Stimulated activated CD4-positive, alpha-beta T cell treated with anti-CD3 and anti-CD28 coated beads, Interleukin-12 subunit alpha, Interleukin-12 subunit beta, amount 100 ng/mL, for 48 hours (primary cell): ENCODE results near the gene RNF25.

Source experiments
- DNase-seq, 3 donors: peaks; one replicate each; pipeline ENCODE4 v3.0.0-alpha.2; 2020; ENCODE audit warnings: low read depth in 2 of 3, low spot score in 1 of 3

RNF25 gene

GRCh38 chr2:218687400-218688060 is 15.7 kb upstream of the RNF25 start:
- peak in 1 of 3 donors; percentile 13 for DNase-seq

DNA sequence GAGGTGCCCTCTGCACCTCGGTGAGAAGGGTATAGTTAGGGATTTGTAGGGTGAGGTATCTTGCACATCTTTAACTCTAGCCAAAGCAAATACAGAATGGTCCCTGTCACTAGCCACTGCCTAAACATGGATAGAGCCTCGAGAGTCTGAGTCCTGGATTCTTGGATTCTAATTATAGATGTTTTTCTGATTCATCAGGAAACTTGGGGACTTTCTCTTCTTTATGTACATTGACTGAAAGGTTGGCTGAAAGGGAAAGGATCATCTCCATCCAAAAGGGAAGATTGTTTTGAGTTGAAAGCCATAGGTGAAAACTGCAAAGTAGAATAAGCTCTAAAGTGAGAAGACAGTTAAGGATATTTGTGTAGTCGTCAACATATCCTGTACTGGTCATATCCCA is 8.3 kb upstream of the RNF25 start:
- no peak for DNase-seq

DNA sequence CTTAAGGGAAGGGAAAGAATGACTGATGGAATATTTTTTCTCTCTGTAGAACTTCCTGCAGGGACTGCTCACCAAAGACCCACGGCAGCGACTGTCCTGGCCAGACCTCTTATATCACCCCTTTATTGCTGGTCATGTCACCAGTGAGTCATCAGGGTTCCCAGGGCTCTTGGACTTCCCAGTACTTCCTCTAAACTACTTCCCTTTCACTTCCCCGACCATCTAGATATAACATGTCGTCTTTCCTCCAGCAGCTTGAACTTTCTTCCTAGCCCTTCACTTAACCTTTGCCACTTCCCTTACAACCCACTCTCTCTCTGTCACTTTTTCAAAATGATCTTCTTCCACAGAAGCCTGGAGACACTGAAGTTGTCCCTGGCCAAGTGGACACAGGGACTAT is 7.3 kb upstream of the RNF25 start:
- no peak for DNase-seq

GRCh38 chr2:218671097-218671653 is 627 bp downstream of the RNF25 start:
- DNase-seq = no peak

DNA sequence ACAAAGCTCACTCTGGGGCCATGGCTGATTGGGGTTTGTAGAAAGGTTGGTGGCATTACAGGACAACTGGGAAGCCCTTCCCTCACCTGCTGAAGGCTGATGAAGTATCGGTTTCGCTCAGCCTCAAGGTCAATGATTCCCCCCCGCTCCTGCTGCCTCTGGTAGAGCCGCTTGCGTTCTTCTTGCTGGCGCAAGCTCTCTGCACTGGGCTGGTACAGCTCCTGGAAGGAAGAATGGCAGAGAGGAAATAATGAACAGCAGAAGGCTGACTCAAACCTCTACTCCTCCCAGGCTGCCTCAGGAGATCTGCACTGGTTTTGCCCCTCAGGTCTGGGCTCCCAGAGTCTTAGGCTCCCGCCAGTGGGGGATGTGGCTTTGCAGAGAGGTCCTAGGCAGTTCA is 7.1 kb downstream of the RNF25 start:
- no peak for DNase-seq

DNA sequence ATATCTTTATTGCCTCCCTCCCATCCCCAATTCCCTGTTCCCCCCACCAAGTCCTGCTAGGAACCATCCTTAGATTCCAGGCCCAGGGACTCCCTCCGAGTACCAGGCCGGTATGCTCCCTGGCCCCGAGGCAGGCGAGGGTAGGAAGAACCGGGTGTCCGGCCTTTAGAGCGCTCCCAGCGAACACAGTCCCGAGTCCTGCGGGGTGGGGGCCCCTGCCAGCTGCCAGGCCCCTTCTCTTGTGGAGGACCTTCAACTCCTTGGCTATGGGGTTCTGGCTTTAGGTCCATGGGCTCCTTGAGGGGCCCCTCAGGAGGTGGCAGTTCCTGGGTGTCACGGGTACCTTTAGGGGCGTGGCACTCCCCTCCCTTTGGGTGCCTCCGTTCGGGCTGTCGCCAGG is 7.9 kb downstream of the RNF25 start:
- DNase-seq = no peak

DNA sequence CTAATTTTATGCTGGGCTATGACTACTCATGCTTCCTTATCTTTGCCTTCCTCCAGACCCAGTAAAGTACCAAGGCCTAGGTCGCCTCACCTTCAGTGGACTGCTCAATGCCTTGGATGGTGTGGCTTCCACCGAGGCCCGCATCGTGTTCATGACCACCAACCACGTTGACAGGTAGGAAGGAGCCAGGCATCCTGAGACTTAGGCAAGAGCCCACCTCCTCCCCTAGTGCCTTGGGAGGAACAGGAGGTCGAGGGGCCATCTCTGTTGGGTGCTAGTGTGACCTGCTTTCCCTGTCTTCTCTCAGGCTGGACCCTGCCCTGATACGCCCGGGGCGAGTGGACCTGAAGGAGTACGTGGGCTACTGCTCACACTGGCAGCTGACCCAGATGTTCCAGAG is 9.0 kb downstream of the RNF25 start:
- no peak for DNase-seq

- DNase-seq = no peak
These were observed 9.4 kb downstream of the RNF25 start for GRCh38 chr2:218662377-218662776.

- DNase-seq = no peak
These were observed 11.8 kb downstream of the RNF25 start for GRCh38 chr2:218659988-218660358.

- DNase-seq = peak; percentile 92 to 94 (median 94)
These were observed 12.4 kb downstream of the RNF25 start, which contains the start of the genes BCS1L and ZNF142 for GRCh38 chr2:218659258-218659987. Gene BCS1L (plus strand): TSS chr2:218659683. CDS start chr2:218660988, 1,305 bp downstream. Gene ZNF142 (minus strand): TSS chr2:218659623. CDS start chr2:218656429, 3,194 bp downstream.

DNA sequence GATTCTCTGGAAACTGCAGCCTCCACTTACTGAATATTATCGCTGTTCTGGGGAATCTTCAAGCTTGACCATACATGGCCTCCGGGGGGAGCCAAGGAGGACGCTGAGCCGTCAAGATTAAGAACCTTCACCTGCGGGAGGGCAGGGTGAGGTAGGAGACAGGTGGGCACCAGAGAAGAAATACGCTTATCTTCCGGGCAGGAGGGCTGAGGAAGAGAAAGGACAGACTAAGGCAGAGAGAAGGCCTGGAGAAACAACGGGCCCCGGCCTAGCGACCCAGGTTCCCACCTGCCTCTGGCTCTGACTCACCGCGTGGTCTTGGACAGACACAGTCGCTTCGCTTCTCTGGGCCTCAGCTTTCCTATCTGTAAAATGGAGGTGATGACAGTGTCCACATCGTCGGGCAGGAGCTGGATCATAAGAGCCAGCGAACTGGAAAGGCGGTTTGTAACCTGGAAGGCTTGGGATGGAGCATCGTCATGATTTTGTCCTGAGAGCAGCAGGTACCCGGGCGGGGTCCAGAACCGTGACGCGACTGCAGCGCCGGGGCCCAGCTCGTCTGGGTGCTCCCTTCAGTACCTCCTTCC is 13.0 kb downstream of the RNF25 start:
- DNase-seq = peak; percentile 26 to 39 (median 36)

- DNase-seq = no peak
These were observed 16.1 kb downstream of the RNF25 start for GRCh38 chr2:218655751-218656150.

GRCh38 chr2:218648787-218649100 is 23.1 kb downstream of the RNF25 start:
- DNase-seq = no peak

DNA sequence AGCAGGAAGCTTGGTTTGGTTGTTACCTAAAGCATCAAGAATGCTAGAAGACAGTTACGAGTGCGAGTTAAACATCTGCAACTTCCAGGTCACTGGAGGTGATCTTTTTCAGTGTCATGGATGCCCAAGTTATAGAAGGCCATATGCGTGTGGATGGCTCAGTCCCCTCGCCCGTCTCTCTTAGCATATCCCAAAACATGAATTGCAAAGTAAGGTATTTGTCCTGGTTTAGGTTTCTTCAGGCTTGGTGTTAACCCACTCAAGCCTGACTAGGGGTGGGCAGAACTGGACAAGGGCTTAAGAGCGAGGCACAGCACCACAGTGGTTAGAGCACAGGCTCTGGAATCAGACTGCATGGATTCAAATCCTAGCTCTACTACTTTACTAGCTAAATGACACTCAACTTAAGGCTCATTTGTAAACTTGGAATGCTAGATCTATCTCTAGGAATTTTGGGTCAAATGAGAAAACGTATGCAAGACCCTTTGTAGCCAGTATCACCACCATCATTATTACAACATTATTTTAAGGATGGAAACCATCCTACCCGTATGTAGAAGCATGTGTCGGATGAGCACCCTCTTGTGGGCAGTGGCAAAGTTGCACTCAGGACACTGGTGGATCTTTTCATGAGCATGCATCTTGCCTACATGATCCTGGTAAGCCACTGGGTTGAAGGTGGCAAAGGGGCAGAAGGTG is 23.6 kb downstream of the RNF25 start:
- peak in 2 of 3 donors; percentile 32 to 38 for DNase-seq

DNA sequence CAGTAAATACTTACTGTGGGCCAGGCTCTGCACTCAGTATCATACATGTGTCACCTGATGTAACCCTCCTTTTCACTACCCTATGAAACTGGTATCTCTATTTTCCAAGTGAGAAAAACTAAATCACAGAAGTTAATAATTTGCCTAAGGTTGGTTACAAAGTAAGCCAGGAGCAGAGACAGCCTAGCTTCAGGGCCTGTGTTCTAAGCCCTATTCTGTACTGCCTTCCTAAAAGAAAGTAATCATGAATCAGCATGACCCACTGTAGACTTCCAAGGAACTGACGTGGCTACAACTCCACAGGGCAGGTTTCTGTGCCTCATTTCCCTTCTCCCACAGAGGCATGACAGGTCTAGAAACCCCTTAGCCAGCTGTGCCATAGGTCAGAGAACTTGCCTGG is 26.7 kb downstream of the RNF25 start:
- DNase-seq = no peak

- no peak for DNase-seq
These were observed 27.1 kb downstream of the RNF25 start for GRCh38 chr2:218644721-218645120.

DNA sequence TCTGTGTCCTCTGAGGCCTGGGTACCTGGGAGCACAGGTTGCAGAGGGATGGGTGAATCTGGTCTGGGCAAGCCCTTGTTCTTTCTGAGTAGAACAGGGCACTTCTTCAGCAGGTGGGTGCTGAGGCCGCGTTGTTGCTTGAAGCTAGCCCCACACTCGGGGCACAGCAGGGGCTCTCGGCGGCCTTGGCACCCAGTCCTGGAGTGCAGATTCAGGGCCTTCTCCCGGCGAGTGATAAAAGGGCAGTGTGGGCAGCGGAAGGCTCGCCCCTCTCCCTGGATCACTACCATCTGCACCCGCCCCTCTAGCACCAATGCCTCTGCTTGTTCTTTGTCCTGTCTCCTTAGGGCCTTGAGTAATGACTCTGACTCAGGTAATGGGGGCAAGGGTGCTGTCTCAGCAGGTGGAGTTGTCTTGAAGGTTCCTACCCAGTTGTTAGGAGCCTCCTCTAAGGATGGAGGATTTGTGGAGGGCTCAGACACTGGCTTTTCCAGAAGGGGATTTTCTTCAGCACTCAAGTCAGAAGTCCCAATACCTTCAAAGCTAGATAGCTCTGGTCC is 28.0 kb downstream of the RNF25 start:
- DNase-seq = no peak

DNA sequence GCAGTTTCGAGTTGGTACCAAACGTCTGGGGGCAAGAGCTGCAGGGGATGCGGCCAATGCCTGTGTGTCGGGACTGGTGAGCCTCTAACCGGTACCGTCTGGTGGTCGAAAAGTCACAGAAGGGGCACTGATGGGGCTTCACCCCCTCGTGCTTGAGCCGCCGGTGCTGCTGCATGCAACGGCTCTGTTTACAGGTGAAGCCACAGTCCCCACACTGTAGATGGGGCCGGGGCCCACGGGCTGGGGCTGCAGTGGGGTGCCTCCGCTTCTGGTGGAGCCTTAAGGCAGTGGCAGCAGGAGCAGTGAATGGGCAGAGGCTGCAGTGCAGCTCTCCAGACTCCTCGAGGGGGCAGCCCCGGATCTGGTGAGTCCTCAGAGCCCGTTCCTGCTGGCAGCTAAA is 29.0 kb downstream of the RNF25 start:
- DNase-seq = no peak

DNA sequence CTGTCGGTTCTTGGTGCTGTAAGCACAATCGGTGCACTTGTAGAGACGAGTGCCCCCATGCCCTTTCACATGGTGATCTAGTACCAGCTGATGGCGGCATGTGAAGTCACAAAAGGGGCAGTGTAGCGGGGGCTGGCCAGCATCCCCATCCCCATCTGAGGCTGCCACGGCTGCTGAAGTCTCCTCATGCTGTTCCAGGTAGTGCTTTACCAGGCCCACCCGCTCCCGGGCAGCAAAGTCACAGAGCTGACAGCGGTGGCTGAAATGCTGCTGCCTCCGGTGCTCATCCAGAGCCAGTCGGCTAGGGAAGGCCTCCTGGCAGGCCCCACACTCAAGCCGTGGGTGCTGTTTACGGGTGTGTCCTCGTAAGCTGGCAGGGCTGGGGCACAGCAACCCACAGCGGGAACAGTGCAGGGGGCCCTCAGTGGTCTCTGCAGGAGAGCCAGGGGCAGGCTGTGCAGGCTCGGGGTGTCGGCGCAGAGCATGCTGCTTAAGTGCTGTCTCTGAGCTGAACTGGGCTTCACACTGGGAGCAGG is 29.6 kb downstream of the RNF25 start:
- no peak for DNase-seq

DNA sequence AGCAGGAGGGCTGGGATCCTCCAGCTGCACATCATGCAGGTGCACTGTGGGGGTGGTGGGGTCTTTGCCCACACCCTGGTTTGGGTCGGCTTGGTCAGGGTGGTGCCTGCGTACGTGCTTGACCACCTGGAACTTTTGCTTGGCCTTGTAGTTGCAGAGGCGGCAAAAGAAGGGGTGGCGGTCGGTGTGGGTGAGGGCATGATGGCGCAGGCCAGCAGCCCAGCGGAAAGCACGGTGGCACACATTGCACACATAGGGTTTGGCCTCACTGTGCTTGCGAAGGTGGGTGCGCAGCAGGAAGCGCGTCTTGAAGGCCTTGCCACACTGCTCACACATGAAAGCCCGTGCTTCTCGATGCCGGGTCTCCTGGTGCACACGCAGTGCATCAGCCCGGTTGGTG is 33.4 kb downstream of the RNF25 start:
- no peak for DNase-seq

DNA sequence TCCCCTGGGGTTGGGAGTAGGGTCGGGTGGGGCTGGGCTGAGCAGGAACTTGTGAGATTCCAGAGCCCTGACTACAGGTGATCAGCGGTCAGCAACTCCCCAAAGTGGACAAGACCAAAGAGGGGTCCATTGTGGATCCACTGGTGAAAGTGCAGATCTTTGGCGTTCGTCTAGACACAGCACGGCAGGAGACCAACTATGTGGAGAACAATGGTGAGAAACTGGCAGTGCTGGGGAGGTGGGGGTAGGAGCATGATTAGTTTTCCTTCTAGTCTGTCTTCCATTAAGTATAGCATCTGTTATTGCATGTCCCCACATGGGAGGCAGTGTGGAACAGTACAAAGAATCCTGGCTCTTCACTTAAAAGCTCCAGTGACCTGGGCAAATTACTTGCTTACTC is 36.1 kb downstream of the RNF25 start:
- DNase-seq = no peak
